Measurements from ENCODE around the gene CTLA4.

DNA sequence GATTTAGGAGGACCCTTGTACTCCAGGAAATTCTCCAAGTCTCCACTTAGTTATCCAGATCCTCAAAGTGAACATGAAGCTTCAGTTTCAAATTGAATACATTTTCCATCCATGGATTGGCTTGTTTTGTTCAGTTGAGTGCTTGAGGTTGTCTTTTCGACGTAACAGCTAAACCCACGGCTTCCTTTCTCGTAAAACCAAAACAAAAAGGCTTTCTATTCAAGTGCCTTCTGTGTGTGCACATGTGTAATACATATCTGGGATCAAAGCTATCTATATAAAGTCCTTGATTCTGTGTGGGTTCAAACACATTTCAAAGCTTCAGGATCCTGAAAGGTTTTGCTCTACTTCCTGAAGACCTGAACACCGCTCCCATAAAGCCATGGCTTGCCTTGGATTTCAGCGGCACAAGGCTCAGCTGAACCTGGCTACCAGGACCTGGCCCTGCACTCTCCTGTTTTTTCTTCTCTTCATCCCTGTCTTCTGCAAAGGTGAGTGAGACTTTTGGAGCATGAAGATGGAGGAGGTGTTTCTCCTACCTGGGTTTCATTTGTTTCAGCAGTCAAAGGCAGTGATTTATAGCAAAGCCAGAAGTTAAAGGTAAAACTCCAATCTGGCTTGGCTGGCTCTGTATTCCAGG, at the start of gene CTLA4:
- no peak for TF ChIP-seq TAF1 (IDR thresholded peaks at IDR 0.05; ENCODE audit: borderline replicate concordance, insufficient read depth, low read length)
- no peak for TF ChIP-seq POLR2AphosphoS5 (IDR thresholded peaks at IDR 0.05; ENCODE audit: low read depth, low read length)
- TF ChIP-seq SIN3A (IDR thresholded peaks at IDR 0.05; ENCODE audit: borderline replicate concordance, insufficient read depth, low read length): no peak
- TF ChIP-seq FOXP2 (optimal IDR thresholded peaks at IDR 0.05; ENCODE audit: borderline replicate concordance, extremely low read depth, extremely low read length, insufficient read depth): no peak
- no peak for TF ChIP-seq REST (IDR thresholded peaks at IDR 0.05; ENCODE audit: insufficient read depth in 1 of 2, low read depth in 2 of 2, low read length in 2 of 2)
